Measurements from ENCODE around the gene MGMT. TPM values are rescaled to one million over a fixed set of nuclear protein-coding genes. Genes with fewer than 3 reads are reported as not detected.

Gene MGMT
- total RNA-seq, 2 donors from 2014 or later, result 15.3 to 16.1 TPM

DNA sequence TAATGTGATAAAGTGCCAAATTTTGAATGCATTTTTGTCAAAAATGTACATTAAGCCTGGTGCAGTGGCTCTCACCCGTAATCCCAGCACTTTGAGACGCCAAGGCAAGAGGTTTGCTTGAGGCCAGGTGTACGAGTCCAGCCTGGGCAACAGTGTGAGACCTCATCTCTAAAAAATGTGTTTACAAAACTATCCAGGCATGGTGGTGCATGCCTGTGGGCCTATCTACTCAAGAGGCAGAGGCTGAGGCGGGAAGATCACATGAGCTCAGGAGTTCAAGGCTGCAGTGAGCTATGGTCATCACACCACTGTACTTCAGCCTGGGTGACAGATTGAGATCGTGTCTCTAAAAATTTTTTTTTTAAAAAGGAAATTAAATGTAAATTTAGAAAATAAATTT, 18.5 kb upstream of the MGMT start:
- DNase-seq (no peak), ATAC-seq (no peak)
- intact Hi-C loops (cut with DNase I, micrococcal nuclease), result no loop called here

GRCh38 chr10:129449893-129450292, 17.1 kb upstream of the MGMT start:
- no peak for ATAC-seq
- intact Hi-C loops (cut with DNase I, micrococcal nuclease), result no loop called here
- no peak for DNase-seq

- DNase-seq (no peak), ATAC-seq (no peak)
- intact Hi-C loops (cut with DNase I, micrococcal nuclease), result no loop called here
Observed at GRCh38 chr10:129450391-129450790, 16.6 kb upstream of the MGMT start.

GRCh38 chr10:129455625-129456024, 11.4 kb upstream of the MGMT start:
- intact Hi-C loops (cut with DNase I, micrococcal nuclease), result no loop called here
- no peak for DNase-seq
- ATAC-seq, result no peak

DNA sequence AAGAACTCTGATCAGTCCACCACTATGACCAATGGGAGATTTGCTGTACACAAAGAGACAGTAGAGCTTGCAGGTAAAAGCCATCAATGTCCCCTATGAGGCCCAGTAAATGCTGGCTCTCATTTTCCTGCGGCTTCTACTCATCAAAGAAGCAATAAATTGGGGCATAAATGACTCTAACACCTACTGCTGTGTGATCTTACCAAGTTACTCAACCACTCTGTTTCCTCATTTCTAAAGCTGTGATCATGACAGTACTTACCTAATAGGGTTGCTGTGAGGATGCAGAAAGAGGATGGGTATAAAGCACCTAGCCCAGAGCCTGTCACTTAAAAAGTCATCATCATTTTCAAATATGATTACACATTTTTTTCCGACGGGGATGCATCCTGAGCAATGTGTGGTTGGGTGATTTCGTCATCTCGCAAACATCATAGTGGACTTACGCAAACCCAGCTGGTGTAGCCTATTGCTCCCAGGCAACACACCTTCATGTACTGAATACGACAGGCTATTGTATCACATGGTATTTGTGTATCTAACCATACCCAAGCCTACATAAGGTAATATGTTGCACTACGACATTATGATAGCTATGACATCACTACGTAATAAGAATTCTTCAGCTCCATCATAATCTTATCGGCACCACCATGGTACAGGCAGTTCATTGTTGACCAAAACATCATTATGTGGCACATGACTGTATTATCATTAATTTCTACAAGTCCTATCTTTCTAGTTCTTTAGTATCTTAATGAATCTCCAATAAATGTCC, 7.1 kb upstream of the MGMT start:
- ATAC-seq, result no peak
- no peak for DNase-seq
- intact Hi-C loops (cut with DNase I, micrococcal nuclease), result no loop called here

- intact Hi-C loops (cut with DNase I, micrococcal nuclease), result no loop called here
- no peak for ATAC-seq
- DNase-seq, result no peak
Observed at GRCh38 chr10:129462257-129462795, 4.7 kb upstream of the MGMT start.

- DNase-seq, result no peak
- intact Hi-C loops (cut with DNase I, micrococcal nuclease), result no loop called here
- ATAC-seq, result no peak
Observed at GRCh38 chr10:129464251-129464650, 2.8 kb upstream of the MGMT start.

GRCh38 chr10:129465796-129466702, 992 bp upstream of the MGMT start:
- ATAC-seq, result no peak
- intact Hi-C loops (cut with DNase I, micrococcal nuclease), result no loop called here
- DNase-seq, result no peak

GRCh38 chr10:129467359-129468064, 471 bp downstream of the MGMT start:
- DNase-seq (peak in 1 of 2 donors; percentile 27), ATAC-seq (peak; percentile 29)
- intact Hi-C loops (cut with DNase I, micrococcal nuclease), result no loop called here

DNA sequence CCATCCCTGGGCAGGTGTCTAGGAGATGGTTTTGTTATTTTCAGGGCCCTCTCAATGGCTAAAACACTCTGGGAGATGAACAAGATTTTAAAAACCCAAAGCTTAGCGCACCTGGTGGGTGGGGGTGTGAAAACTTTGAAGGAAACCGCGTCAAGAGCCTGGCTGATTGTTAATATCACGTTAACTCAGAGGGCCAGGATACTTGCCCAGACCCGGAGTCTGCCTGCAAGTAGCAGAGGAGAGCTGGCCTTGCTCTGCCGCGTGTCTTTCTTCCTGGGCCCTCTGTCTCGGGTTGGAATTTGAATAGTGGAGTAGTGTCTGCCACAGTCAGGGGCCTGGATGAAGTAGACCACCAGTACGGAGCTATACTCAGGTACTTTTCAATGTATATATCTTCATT, 1.1 kb downstream of the MGMT start:
- no peak for ATAC-seq
- intact Hi-C loops (cut with DNase I, micrococcal nuclease), result no loop called here
- DNase-seq, result no peak

- DNase-seq, result no peak
- no peak for ATAC-seq
- intact Hi-C loops (cut with DNase I, micrococcal nuclease), result no loop called here
Observed at GRCh38 chr10:129470103-129470851, 3.2 kb downstream of the MGMT start.

DNA sequence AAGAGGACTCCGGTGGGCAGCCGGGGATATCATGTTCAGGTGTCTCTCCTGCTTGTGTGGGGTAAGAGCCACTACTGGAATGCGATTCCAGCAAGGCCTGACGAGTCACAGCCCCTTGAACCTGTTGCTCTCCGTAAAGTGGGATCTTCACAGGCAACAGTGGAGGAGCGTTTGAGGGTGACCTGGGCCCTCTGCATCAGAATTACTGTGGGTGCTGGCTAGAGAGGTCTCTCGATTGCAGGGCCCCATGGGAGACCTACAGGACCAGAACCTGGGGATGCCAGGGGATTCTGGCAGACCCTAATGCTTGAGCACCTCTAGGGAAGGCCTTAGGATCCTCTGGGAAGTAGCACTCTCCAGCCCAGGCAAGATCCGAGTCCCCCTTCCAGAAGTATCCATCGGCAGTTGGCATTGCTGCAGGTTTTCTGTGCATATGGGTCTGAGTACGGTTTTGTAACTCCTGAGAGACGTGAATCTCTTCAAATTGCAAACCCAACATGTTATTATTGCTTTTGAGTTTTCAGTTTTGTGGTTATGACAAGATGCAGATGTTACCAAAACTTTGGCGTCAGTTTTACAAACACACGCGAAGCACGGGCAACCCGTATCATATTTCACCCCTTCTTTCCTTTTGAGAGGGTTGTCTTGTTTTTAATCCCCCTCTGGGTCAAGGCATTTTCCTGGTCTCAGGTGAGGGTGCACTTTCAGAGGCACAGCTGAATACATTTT, 4.6 kb downstream of the MGMT start:
- no peak for ATAC-seq

DNA sequence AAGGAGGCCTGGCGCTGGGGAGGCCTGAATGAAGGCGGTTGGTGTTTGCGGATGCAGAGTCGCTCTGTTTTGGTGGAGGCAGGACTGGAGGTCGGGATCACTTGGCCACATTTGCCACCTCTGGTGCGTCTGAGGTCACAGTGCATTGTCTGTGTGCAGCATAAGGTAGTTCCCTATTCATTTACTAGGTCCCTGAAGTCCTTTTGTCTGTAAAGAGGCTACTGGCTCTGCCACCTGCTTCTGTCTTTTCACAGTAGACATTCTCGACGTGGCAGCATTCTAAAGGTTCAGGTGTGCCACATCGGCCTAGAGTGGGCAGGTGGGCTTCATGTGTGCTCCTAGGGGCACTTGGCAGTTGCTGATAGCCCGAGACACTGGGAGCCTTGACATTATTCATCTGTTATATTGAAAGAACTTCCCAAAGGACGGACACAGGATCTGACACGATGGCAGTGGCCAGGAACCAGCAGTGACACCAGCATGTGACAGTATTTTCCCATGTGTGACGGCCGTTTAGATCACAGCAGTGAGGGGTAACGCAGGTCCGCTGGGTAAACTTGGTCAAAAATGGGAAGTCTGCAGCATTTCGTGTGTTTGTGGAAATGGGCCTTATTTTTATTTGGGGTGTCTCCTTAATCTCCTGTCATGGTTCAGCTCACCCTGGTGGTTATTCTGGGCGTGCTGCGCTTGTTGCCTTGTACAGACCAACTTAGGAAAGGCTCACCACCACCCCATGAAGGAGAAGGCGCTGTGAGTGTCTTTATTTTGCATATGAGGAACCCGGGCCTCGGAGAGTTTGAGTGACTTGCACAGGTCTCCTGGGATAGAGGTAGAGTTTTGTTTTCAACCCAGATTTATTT, 5.9 kb downstream of the MGMT start:
- ATAC-seq (no peak), DNase-seq (no peak)
- intact Hi-C loops (cut with DNase I, micrococcal nuclease), result no loop called here

More for the DNA sequence above, 4.6 kb downstream of the MGMT start:
- no peak for DNase-seq
- intact Hi-C loops (cut with DNase I, micrococcal nuclease), result no loop called here

- ATAC-seq (no peak), DNase-seq (no peak)
- intact Hi-C loops (cut with DNase I, micrococcal nuclease), result no loop called here
Observed at GRCh38 chr10:129474642-129475041, 7.6 kb downstream of the MGMT start.

DNA sequence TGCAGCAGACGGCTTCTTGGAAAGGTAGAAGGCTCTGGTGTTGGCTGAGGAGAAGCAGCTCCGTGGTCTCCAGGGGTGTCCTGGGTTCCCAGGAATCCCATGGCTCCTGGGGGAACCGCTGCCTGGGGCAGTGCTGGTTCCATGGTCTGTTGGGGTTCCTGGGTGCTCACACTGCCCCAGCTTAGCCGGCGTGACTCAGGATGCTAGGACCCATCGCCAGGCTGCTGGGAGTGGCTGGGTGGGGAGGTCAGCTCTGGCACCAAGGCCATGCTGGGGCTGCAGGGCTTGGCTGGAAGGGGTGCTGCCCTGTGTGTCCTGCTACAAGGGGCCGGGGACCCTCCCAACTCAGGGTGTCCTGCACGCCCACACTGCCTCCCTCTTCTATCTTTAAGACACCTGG, 9.4 kb downstream of the MGMT start:
- no peak for ATAC-seq
- no peak for DNase-seq
- intact Hi-C loops (cut with DNase I, micrococcal nuclease), result no loop called here

DNA sequence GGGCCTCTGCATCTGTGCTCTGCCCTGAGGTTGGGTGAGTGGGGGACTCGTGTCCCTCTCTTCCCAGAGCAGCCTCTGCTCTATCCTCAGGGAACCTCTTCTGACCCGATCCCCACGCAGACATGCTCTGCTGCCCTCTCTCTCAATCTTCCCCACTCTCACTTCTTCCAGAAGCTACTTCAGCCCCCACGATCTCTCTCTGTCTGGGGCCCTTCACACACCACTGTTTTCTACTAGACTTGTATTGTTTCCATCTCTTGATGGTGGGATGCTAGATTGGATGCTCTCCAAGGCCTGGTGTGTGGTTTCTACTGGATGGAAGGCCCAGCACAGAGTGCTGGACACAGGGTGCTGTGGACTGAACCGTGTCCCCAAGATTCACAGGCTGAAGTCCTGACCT, 10.0 kb downstream of the MGMT start:
- intact Hi-C loops (cut with DNase I, micrococcal nuclease), result no loop called here
- DNase-seq (no peak), ATAC-seq (no peak)

- no peak for ATAC-seq
- no peak for DNase-seq
- intact Hi-C loops (cut with DNase I, micrococcal nuclease), result no loop called here
Observed at GRCh38 chr10:129481641-129482040, 14.6 kb downstream of the MGMT start.

Data from left colon (tissue), 2 donors.